ENCODE measurements around the gene BOLA3.

The BOLA3 gene

DNA sequence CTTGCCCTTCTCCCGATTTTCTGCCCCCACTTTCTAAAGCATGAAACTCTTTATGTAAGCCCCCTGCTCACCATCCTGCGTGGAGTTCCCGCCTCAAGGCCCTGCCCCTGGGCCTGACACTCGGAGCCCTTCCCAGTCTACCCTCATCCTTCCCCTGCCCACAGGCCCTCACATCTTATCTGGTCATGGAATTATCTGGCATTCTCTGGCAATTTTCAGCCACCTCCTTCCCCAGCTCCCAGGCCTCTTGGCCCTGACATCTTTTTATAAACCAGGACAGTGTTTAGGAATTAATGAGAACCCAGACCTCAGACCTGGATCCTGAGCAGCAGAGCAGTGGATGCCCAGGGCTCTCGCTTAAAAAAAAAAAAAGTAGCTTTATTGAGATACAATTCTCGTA, 61.7 kb downstream of the BOLA3 start:
- Mint-ChIP-seq H3K36me3 (ENCODE audit: low read depth) (peaks cover 72% of the 10 kb centered on the region), H3K27me3 (ENCODE audit: low read depth) (no peaks in the 10 kb centered on the region), H3K27ac (no peak overlapping the region), H3K4me3 (no peak overlapping the region), H3K9me3 (no peaks in the 10 kb centered on the region), H3K4me1 (peaks cover 4% of the 10 kb centered on the region)
- TF ChIP-seq, protein P1, sequence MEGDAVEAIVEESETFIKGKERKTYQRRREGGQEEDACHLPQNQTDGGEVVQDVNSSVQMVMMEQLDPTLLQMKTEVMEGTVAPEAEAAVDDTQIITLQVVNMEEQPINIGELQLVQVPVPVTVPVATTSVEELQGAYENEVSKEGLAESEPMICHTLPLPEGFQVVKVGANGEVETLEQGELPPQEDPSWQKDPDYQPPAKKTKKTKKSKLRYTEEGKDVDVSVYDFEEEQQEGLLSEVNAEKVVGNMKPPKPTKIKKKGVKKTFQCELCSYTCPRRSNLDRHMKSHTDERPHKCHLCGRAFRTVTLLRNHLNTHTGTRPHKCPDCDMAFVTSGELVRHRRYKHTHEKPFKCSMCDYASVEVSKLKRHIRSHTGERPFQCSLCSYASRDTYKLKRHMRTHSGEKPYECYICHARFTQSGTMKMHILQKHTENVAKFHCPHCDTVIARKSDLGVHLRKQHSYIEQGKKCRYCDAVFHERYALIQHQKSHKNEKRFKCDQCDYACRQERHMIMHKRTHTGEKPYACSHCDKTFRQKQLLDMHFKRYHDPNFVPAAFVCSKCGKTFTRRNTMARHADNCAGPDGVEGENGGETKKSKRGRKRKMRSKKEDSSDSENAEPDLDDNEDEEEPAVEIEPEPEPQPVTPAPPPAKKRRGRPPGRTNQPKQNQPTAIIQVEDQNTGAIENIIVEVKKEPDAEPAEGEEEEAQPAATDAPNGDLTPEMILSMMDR (IDR thresholded peaks at IDR 0.05; ENCODE audit: unreplicated experiment in 3 of 3): no peak

Measured in nephron (organoid).